Hippocampal formation (tissue), 2 donors: ENCODE results near the gene PRR23C.

Experiments used
- DNase-seq, 2 donors: peaks; one replicate each; lab custom pipeline; 2025; lab: John Stamatoyannopoulos, UW

PRR23C gene

DNA sequence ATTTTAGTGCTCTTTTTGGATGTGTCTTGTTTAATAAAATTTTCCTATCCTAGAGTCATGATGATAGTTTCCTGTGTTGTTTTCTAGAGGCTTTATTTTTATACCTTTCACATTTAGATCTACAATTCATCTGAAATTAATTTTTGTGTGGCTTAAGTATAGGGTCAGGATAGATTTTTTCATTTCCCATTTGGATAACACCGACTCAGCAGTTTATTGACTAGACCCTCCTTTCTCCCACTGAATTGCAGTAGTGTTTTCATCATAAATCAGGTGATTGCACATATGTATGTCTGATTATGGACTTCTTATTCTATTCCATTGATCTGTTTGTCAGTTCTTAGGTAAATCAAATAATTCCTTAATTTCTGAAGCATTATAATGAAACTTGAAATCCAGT lies 49.0 kb downstream of the PRR23C start:
- no peak for DNase-seq
